PC-9 (cell line): ENCODE results near the gene MAST1.

Experiments used
- EZH2 ChIP-seq: fragments of 200-600 bp; sonication (generic); IDR thresholded peaks from 2 replicates; pipeline ENCODE4 v1.8.0; 2017; ENCODE audit warnings: antibody characterized with exemption, low read depth
- TF ChIP-seq, protein P1 (sequence below): fragments of 200-600 bp; sonication (generic); conservative IDR thresholded peaks from 2 replicates; pipeline ENCODE4 v1.6.1; 2017; ENCODE audit warnings: mixed run types, antibody characterized with exemption, mild to moderate bottlenecking, moderate library complexity

GRCh38 chr19:12800466-12800770 is 37.9 kb upstream of the MAST1 start:
- TF ChIP-seq, protein P1, sequence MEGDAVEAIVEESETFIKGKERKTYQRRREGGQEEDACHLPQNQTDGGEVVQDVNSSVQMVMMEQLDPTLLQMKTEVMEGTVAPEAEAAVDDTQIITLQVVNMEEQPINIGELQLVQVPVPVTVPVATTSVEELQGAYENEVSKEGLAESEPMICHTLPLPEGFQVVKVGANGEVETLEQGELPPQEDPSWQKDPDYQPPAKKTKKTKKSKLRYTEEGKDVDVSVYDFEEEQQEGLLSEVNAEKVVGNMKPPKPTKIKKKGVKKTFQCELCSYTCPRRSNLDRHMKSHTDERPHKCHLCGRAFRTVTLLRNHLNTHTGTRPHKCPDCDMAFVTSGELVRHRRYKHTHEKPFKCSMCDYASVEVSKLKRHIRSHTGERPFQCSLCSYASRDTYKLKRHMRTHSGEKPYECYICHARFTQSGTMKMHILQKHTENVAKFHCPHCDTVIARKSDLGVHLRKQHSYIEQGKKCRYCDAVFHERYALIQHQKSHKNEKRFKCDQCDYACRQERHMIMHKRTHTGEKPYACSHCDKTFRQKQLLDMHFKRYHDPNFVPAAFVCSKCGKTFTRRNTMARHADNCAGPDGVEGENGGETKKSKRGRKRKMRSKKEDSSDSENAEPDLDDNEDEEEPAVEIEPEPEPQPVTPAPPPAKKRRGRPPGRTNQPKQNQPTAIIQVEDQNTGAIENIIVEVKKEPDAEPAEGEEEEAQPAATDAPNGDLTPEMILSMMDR: no peak
- TF ChIP-seq EZH2: no peak
